HG03135 (cell line): Measurements from ENCODE around the gene CLCA4.

Experiments
- ATAC-seq: cut with Tn5 transposase; IDR thresholded peaks from one replicate; pipeline ENCODE4 v1.9.1; 2021; ENCODE audit warnings: mild to moderate bottlenecking, moderate library complexity; ENCODE audit not compliant: unreplicated experiment

The CLCA4 gene

GRCh38 chr1:86546787-86547221 is at the start of gene CLCA4:
CLCA4 (plus strand) TSS chr1:86547078; CDS start chr1:86547120, 42 bp downstream.
- no peak for ATAC-seq

DNA sequence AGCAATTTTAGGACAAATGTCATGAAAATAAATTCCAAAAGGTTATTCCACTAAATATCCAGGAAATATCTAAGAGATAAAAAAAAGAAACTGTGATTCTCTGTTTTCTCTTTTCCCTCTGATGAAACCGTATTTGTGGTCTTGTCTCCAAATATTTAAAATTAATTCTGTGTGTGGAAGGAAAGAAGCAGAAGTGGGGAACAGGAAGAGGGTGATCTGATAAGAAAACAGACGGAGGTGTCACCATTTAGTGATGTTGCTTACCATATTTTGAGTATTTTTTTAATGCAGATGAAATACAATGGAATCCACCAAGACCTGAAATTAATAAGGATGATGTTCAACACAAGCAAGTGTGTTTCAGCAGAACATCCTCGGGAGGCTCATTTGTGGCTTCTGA is 48.6 kb upstream of the CLCA4 start:
- ATAC-seq: no peak

DNA sequence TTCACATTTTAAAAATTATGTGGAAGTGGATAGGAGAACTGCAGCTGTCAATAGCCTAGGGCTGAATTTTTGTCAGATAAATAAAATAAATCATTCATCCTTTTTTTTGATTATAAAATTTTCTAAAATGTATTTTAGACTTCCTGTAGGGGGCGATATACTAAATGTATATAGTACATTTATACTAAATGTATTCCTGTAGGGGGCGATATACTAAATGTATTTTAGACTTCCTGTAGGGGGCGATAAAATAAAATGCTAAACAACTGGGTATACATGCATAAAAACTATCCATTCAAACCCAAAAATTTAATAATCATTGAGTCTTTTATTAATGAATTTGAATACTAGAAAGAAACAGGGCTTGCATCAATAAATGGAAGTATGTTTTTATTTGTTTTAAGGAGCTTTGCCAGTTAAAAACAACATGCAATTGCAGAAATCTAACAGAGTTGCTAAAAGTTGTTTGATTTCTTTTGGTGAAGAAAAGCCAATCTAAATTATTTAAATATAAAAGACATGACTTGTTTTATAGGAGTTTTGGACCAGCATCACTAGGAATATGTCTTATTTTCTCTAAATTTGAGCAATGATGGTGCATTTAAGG is 46.8 kb upstream of the CLCA4 start:
- no peak for ATAC-seq

DNA sequence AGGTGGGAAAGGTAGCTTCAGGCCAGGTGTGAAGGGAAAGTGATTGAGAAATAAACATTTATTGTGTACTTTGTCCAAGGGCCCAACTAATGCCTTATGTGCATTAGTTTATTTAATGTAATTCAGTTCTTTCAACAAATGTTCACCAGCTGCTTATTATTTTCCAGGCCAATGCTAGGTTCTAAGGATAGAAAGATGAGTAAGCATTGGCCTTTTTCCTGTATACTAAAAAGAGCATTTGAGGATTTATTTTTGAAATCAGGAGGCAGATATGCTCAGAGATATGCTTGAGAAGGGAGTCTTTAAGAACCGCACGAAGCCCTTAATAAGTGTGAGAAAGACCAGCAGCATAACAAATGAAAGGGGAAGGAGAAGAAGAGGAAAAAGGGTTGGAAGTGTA is 46.2 kb upstream of the CLCA4 start:
- no peak for ATAC-seq

- ATAC-seq: peak; percentile 69
These were observed 44.7 kb upstream of the CLCA4 start for GRCh38 chr1:86502125-86502646.

DNA sequence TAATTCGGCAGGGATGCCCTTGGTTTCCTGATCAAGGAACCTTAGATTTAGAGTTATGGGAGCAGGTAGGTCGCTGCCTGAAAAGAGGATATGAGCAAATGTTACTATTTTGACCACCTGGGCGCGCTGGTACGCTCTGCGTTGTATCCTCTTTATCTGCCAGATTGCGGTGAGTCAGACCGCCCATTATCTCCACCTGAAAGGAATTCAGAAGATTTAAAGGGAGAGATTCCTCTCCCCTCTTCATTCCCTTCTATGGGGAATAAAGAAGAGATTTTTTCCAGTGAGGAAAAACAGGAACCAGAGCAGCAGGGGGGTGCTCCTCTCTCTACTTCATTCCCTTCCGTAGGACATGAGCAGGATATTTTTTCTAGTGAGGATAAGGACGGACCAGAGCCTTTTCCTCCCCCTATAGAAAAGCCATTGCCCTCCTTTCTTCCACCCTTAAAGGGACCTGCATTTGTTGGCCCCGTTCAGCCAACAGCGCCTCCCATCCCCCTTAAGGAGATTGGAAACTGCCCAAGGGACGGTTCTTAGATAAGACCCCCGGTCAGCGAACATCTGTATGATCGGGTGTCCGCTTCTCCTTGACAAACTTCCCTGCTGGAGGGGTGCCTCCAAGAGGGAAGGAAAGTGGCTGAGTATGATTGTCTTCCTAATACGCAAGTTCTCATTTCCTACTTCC is 44.0 kb upstream of the CLCA4 start:
- no peak for ATAC-seq

DNA sequence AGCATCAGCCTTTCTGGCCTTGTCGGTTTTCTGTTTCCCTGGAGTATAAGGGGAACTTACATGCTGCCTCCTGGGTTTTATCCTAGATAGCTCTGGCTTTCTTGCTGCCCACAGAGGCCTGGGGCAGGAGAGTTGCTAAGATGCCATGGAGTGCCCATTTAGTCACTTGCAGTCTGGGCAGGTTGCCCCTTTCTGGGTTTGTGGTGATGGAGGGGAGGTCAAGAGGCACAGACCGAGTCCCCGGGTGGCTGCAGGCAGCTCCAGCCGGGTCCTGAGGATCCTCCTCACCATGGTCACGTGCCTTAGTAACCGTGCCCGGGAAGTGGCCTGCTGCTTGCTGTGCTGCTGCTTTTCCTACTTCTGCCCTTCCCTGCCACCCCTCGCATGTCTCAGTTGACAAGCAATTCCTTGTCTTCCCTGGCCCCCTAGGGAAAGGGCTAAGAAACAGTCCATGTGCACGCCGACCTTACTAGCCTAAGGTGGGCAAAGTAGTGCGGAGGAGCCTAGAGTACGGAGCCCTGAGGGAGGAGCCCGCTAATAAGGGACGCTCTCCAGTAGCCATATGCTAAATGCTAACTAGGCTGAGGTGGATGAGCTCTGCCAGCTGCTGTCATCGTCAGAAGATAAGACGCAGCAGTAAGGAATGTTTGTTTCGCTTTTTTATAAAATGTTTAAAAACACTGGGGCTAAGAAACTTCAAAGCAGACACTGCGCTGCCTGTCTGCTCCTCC is 43.3 kb upstream of the CLCA4 start:
- ATAC-seq: no peak

GRCh38 chr1:86504137-86504479 is 42.8 kb upstream of the CLCA4 start:
- no peak for ATAC-seq

DNA sequence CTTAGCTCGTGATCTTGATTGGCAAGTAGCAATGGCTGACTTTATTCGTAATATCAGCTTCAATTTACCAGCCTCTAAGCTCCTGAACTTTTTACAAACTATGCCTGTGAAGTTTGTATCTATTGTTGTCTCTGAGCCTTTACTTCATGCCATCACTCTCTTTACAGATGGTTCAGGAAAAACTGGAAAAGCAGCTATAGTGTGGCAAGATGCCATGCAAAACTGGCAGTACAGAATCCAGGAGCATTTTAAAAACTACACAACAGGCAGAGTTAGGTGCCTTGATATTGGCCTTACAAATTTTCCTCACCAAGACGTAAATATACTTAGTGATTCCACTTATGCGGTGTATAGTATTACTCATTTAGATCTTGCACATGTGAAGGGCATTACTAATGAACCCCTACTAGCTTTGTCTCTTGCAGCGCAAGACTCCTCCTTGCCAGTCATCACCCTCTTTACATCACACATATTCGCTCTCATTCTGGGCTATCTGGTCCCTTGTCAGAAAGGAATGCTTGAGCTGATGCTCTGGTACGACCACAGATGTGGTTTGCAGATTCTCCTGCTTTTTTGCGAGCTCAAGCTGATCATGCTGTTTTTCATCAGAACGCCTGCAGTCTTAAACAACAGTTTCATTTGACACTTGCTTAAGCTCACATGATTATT is 41.8 kb upstream of the CLCA4 start:
- no peak for ATAC-seq

GRCh38 chr1:86505564-86505902 is 41.3 kb upstream of the CLCA4 start:
- ATAC-seq: no peak

GRCh38 chr1:86507935-86508582 is 38.8 kb upstream of the CLCA4 start:
- ATAC-seq: no peak

DNA sequence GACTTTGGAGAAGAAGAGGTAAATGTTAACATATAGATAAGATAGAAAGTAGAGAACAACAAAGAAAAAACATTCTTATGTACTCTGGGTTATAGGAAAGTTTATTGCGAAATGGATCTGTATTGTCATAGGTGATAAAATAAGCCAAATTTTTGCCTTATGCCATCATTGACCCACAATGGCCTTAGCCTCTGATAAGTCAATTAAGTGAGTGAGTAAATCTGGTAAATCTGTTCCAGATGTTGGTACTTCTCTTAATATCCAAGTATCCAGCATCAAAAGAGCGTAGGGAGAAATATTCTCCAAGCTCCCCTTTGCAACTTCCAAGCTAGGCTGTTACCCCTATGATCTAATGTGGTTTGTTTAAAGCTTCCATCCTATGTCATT is 38.3 kb upstream of the CLCA4 start:
- no peak for ATAC-seq

DNA sequence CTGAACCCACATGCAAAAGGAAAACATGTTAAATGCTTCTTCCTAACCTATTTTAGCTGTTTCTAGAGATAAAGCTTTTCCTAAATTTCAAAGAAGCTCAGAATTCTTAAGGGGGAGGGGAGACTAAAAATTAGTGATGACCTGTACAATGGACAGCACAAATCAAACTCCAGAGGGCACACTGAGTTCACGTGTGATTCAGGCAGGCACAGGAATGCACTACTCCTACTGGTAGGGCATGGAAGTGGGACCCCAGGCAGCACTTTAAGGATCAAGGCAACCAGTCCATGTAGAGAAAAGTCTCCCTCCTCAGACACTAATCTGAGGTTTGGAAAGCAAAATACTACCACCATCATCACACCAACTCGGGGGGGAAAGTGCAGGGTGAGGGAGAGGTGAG is 31.3 kb upstream of the CLCA4 start:
- no peak for ATAC-seq

- ATAC-seq: no peak
These were observed 30.5 kb upstream of the CLCA4 start for GRCh38 chr1:86516335-86516734.

DNA sequence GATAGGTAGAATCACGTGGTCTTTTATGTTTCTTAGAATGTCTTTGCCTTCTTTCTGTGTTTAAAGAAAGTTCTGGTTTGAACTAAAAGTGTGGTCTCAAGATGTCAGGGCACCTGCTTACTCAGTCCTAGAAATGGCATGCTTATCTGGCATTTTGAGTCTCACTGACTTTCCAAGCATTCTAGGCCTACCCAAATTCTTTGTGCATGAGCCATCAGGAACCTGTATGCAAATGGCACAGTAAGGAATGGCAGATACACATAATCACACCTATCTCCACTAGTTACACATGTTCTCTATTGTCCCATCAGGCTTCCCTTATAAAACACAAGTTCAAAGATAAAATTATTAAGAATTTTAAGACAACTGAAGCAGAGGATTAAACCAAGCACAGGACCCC is 29.5 kb upstream of the CLCA4 start:
- no peak for ATAC-seq

GRCh38 chr1:86520789-86521521 is 25.9 kb upstream of the CLCA4 start:
- no peak for ATAC-seq

DNA sequence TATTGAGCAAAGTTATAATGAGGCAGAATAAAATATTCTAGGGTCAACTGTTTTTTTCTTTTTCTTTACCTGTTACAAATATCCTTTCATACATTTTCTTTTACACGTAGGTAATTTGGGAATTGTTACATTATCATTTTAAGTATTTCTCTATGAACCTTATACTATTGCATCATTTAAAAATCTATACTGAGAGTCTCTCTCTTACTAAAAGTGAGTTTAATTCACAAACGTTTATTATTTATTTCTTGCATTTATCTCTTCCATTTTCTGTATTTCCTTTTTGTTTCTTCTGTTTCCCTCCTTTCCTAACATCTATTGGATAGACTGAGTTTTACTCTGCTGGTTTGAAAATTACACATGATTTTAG is 25.4 kb upstream of the CLCA4 start:
- no peak for ATAC-seq

- no peak for ATAC-seq
These were observed 24.6 kb upstream of the CLCA4 start for GRCh38 chr1:86522240-86522639.

GRCh38 chr1:86523670-86524354 is 23.1 kb upstream of the CLCA4 start:
- no peak for ATAC-seq

DNA sequence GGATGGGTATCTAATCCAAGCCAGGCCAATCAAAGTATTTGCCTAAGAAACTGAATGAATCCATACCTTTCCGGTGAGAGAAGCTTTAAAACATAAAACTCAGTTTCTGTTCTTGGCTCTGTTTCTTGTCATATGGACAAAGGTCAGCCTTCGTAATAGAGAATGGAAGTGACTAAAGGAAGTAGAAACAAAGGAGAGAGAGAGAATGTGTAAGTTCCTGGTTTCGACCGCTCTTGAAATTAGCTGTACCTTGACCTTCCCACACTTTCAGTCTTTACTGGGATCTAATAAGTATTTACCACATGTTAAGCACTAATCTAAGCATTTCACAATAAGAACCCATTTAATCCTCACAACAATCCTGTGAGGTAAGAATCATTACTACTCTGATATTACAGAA is 19.6 kb upstream of the CLCA4 start:
- ATAC-seq: no peak
